GM12878 (cell line): ENCODE results near the gene C3orf20. TPM values are rescaled to one million over a fixed set of nuclear protein-coding genes. Genes with fewer than 3 reads are reported as not detected.

Source experiments
- ATF3 ChIP-seq: IDR thresholded peaks from 2 replicates; pipeline ENCODE4 v1.6.1; 2011; ENCODE audit warnings: low read depth, mild to moderate bottlenecking, low read length, moderate library complexity, borderline replicate concordance; ENCODE audit errors: extremely low read depth
- BCL3 ChIP-seq: IDR thresholded peaks from 2 replicates; pipeline ENCODE4 v1.6.1; 2011; ENCODE audit warnings: borderline replicate concordance, low read depth, mild to moderate bottlenecking, moderate library complexity, low read length; ENCODE audit not compliant: insufficient read depth, poor library complexity, severe bottlenecking
- CBX3 ChIP-seq: fragments of 200-600 bp; sonication (generic); IDR thresholded peaks from 2 replicates; pipeline ENCODE4 v1.6.1; 2016; ENCODE audit warnings: low read depth, borderline replicate concordance
- CHD1 ChIP-seq: IDR thresholded peaks from 2 replicates; pipeline ENCODE4 v1.6.1; 2012; ENCODE audit warnings: low read depth, low read length, improper control_type of control experiment
- CHD4 ChIP-seq: fragments of 200-600 bp; sonication (generic); IDR thresholded peaks from 2 replicates; pipeline ENCODE4 v1.6.1; 2016; ENCODE audit warnings: mild to moderate bottlenecking
- ESRRA ChIP-seq: IDR thresholded peaks from 2 replicates; pipeline ENCODE4 v1.6.1; 2012; ENCODE audit warnings: mild to moderate bottlenecking, low read length, improper control_type of control experiment
- FOS ChIP-seq: IDR thresholded peaks from 3 replicates; pipeline ENCODE4 v1.6.1; 2011; ENCODE audit warnings: borderline replicate concordance; ENCODE audit not compliant: insufficient read length; ENCODE audit errors: extremely low read depth
- FOXK2 ChIP-seq: fragments of 450-650 bp; IDR thresholded peaks from 2 replicates; pipeline ENCODE4 v1.6.1; 2017; ENCODE audit warnings: mild to moderate bottlenecking, moderate library complexity
- LARP7 ChIP-seq: fragments of 450-650 bp; IDR thresholded peaks from 2 replicates; pipeline ENCODE4 v1.6.1; 2017; ENCODE audit warnings: mild to moderate bottlenecking
- MTA2 ChIP-seq: fragments of 450-650 bp; IDR thresholded peaks from 2 replicates; pipeline ENCODE4 v1.6.1; 2016; ENCODE audit warnings: low read depth, mild to moderate bottlenecking, moderate library complexity
- MXI1 ChIP-seq: fragments of 150-350 bp; IDR thresholded peaks from 2 replicates; pipeline ENCODE4 v1.6.1; 2011; ENCODE audit warnings: low read depth, mild to moderate bottlenecking, inconsistent platforms, low read length, improper control_type of control experiment
- NFYB ChIP-seq: IDR thresholded peaks from 2 replicates; pipeline ENCODE4 v1.6.1; 2011; ENCODE audit warnings: low read depth, mild to moderate bottlenecking, low read length, improper control_type of control experiment, moderate library complexity; ENCODE audit not compliant: insufficient read depth
- RAD51 ChIP-seq: fragments of 450-650 bp; IDR thresholded peaks from 2 replicates; pipeline ENCODE4 v1.6.1; 2016; ENCODE audit warnings: moderate library complexity, mild to moderate bottlenecking, inconsistent platforms
- RCOR1 ChIP-seq: conservative IDR thresholded peaks from 2 replicates; pipeline ENCODE4 v1.6.1; 2012; ENCODE audit warnings: low read depth, low read length, improper control_type of control experiment
- RFX5 ChIP-seq: IDR thresholded peaks from 2 replicates; pipeline ENCODE4 v1.6.1; 2011; ENCODE audit warnings: low read depth, low read length, improper control_type of control experiment
- STAT3 ChIP-seq: IDR thresholded peaks from 2 replicates; pipeline ENCODE4 v1.6.1; 2011; ENCODE audit warnings: low read depth, low read length, improper control_type of control experiment
- TAF1 ChIP-seq: IDR thresholded peaks from 2 replicates; pipeline ENCODE4 v1.6.1; 2011; ENCODE audit warnings: mild to moderate bottlenecking, low read depth, low read length, borderline replicate concordance
- TCF12 ChIP-seq: IDR thresholded peaks from 2 replicates; pipeline ENCODE4 v1.6.1; 2011; ENCODE audit warnings: low read depth, mild to moderate bottlenecking, low read length
- YY1 ChIP-seq: IDR thresholded peaks from 2 replicates; pipeline ENCODE4 v1.6.1; 2011; ENCODE audit warnings: low read depth, mild to moderate bottlenecking, low read length
- ZBTB4 ChIP-seq: fragments of 450-650 bp; formaldehyde crosslinking; IDR thresholded peaks from 2 replicates; pipeline ENCODE4 v1.4.0; 2022; ENCODE audit warnings: mild to moderate bottlenecking, moderate library complexity
- ZNF592 ChIP-seq: fragments of 450-650 bp; IDR thresholded peaks from 2 replicates; pipeline ENCODE4 v1.6.1; 2017; ENCODE audit warnings: mild to moderate bottlenecking, moderate library complexity
- polyA plus RNA-seq, 11 experiments: library from polyadenylated mRNA; depleted of rRNA in 4 of 11; unstranded in 6 of 11; stranded (reverse) in 5 of 11; fragments of >200 nt; fragmentation: Nextera tagmentation in 4 of 11; fragmentation: Illumina TruSeq in 1 of 11; extraction: Ambion mirVana in 4 of 11; extraction: Trizol in 1 of 11; gene quantifications; 1 replicate in 1 of 11; 2 replicates in 10 of 11; pipeline versions ENCODE4 v1.2.1 to v1.2.3, GENCODE V29; 2011 to 2016; ENCODE audit warnings: inconsistent platforms in 2 of 11, missing spikeins in 2 of 11, low read depth in 1 of 11
- total RNA-seq, 4 experiments: library from RNA; depleted of rRNA in 3 of 4; stranded (reverse); fragments of >200 nt in 3 of 4; fragmentation: Illumina TruSeq in 1 of 4; extraction: Trizol in 1 of 4; gene quantifications; 2 replicates each; pipeline versions ENCODE4 v1.2.1 to v1.2.3, GENCODE V29; 2013 to 2021

Gene C3orf20
- total and polyA plus RNA-seq, 10 of the 15 experiments (the other 5 are each of a cell fraction or from before 2014, with no cell fraction given) = 0.05 to 2.9 (median 1.0) TPM

- TF ChIP-seq ZNF592 (no peak), STAT3 (no peak), MTA2 (peak; percentile 94), RFX5 (no peak), RAD51 (peak; percentile 37), CBX3 (no peak), TCF12 (peak; percentile 79), MXI1 (no peak), FOS (no peak), CHD4 (no peak), ESRRA (no peak), CHD1 (no peak), LARP7 (no peak), NFYB (no peak), BCL3 (peak; percentile 91), ZBTB4 (CRISPR knock-in tag) (no peak), RCOR1 (no peak), ATF3 (no peak), YY1 (no peak), TAF1 (0 out of 2 replicates have a peak, but pooled peaks have one; percentile 39), FOXK2 (no peak)
Observed at GRCh38 chr3:14691239-14691638, 16.3 kb downstream of the C3orf20 start (continued).
